SK-N-SH treated with all-trans-retinoic acid at 6 μM for 48 hours (cell line): ENCODE data around the gene RFC5.

Experiments used
- ATAC-seq: fragments of 200-7000 bp; cut with Tn5 transposase; 3 replicates; pipeline ENCODE4 v1.9.1; 2020; ENCODE audit warnings: mild to moderate bottlenecking, moderate library complexity
- ARNTL ChIP-seq: fragments of 450-650 bp; formaldehyde crosslinking; IDR thresholded peaks from 2 replicates; pipeline ENCODE4 v1.5.0; 2020; ENCODE audit warnings: low read depth, mild to moderate bottlenecking, moderate library complexity, borderline replicate concordance
- BACH2 ChIP-seq: fragments of 250-450 bp; sonication (Bioruptor Pico); IDR thresholded peaks from 2 replicates; pipeline ENCODE4 v1.9.0; 2021; ENCODE audit warnings: mild to moderate bottlenecking, borderline replicate concordance
- CREB5 ChIP-seq: fragments of 250-450 bp; sonication (Bioruptor Pico); IDR thresholded peaks from 2 replicates; pipeline ENCODE4 v1.5.1; 2020; ENCODE audit warnings: low read depth, mild to moderate bottlenecking, moderate library complexity
- CSDC2 ChIP-seq: fragments of 250-450 bp; sonication (Bioruptor Pico); IDR thresholded peaks from 2 replicates; pipeline ENCODE4 v1.5.0; 2020; ENCODE audit warnings: mild to moderate bottlenecking, moderate library complexity
- CSRNP3 ChIP-seq: fragments of 250-450 bp; sonication (Bioruptor Pico); IDR thresholded peaks from 2 replicates; pipeline ENCODE4 v1.5.1; 2021; ENCODE audit warnings: mild to moderate bottlenecking, moderate library complexity
- ESRRG ChIP-seq: fragments of 250-450 bp; sonication (Bioruptor Pico); IDR thresholded peaks from 2 replicates; pipeline ENCODE4 v1.6.1; 2021; ENCODE audit warnings: mild to moderate bottlenecking
- GLIS3 ChIP-seq: fragments of 250-450 bp; sonication (Bioruptor Pico); IDR thresholded peaks from 2 replicates; pipeline ENCODE4 v1.5.0; 2020; ENCODE audit warnings: mild to moderate bottlenecking, moderate library complexity
- ISL1 ChIP-seq: fragments of 250-450 bp; sonication (Bioruptor Pico); IDR thresholded peaks from 2 replicates; pipeline ENCODE4 v2.1.2; 2022; ENCODE audit warnings: mild to moderate bottlenecking, moderate library complexity
- OSR1 ChIP-seq: fragments of 250-450 bp; sonication (Bioruptor Pico); IDR thresholded peaks from 2 replicates; pipeline ENCODE4 v1.8.0; 2022; ENCODE audit warnings: moderate library complexity, mild to moderate bottlenecking, inconsistent platforms
- PATZ1 ChIP-seq: fragments of 250-450 bp; sonication (Bioruptor Pico); IDR thresholded peaks from 2 replicates; pipeline ENCODE4 v1.8.0; 2020; ENCODE audit warnings: mild to moderate bottlenecking, moderate library complexity, borderline replicate concordance
- PPARA ChIP-seq: fragments of 250-450 bp; sonication (Bioruptor Pico); IDR thresholded peaks from 2 replicates; pipeline ENCODE4 v1.5.0; 2020; ENCODE audit warnings: mild to moderate bottlenecking, borderline replicate concordance
- RARB ChIP-seq: fragments of 250-450 bp; sonication (Bioruptor Pico); IDR thresholded peaks from 2 replicates; pipeline ENCODE4 v1.8.0; 2021; ENCODE audit warnings: mild to moderate bottlenecking, moderate library complexity
- SNAI2 ChIP-seq: fragments of 250-450 bp; sonication (Bioruptor Pico); IDR thresholded peaks from 2 replicates; pipeline ENCODE4 v1.5.0; 2020; ENCODE audit warnings: mild to moderate bottlenecking, moderate library complexity
- TCF4 ChIP-seq: fragments of 250-450 bp; sonication (Bioruptor Pico); IDR thresholded peaks from 2 replicates; pipeline ENCODE4 v1.8.0; 2021; ENCODE audit warnings: mild to moderate bottlenecking, moderate library complexity, borderline replicate concordance
- TOX ChIP-seq: fragments of 250-450 bp; sonication (Bioruptor Pico); IDR thresholded peaks from 2 replicates; pipeline ENCODE4 v1.8.0; 2021; ENCODE audit warnings: mild to moderate bottlenecking, moderate library complexity, borderline replicate concordance
- TSHZ2 ChIP-seq: fragments of 250-450 bp; sonication (Bioruptor Pico); IDR thresholded peaks from 2 replicates; pipeline ENCODE4 v1.5.0; 2020; ENCODE audit warnings: mild to moderate bottlenecking, moderate library complexity
- ZC3H10 ChIP-seq: fragments of 250-450 bp; sonication (Bioruptor Pico); IDR thresholded peaks from 2 replicates; pipeline ENCODE4 v1.5.1; 2021; ENCODE audit warnings: mild to moderate bottlenecking, moderate library complexity
- ZFP3 ChIP-seq: fragments of 250-450 bp; sonication (Bioruptor Pico); IDR thresholded peaks from 2 replicates; pipeline ENCODE4 v1.5.0; 2020; ENCODE audit warnings: mild to moderate bottlenecking, moderate library complexity
- ZFP30 ChIP-seq: fragments of 450-650 bp; formaldehyde crosslinking; IDR thresholded peaks from 2 replicates; pipeline ENCODE4 v1.5.0; 2022; ENCODE audit warnings: mild to moderate bottlenecking, moderate library complexity
- ZNF565 ChIP-seq: fragments of 450-650 bp; formaldehyde crosslinking; conservative IDR thresholded peaks from 2 replicates; pipeline ENCODE4 v1.5.0; 2020; ENCODE audit warnings: low read depth, mild to moderate bottlenecking, moderate library complexity
- ZNF70 ChIP-seq: fragments of 450-650 bp; formaldehyde crosslinking; IDR thresholded peaks from 2 replicates; pipeline ENCODE4 v1.5.0; 2020; ENCODE audit warnings: mild to moderate bottlenecking, moderate library complexity
- ZNF8 ChIP-seq: fragments of 450-650 bp; formaldehyde crosslinking; IDR thresholded peaks from 2 replicates; pipeline ENCODE4 v1.5.0; 2020; ENCODE audit warnings: mild to moderate bottlenecking, moderate library complexity

RFC5 gene

GRCh38 chr12:118038137-118038536, 21.6 kb downstream of the RFC5 start:
- ATAC-seq = no peak
- TF ChIP-seq CSDC2 (CRISPR knock-in tag) (no peak), ZC3H10 (CRISPR knock-in tag) (no peak), ESRRG (CRISPR knock-in tag) (no peak), PATZ1 (CRISPR knock-in tag) (no peak), TCF4 (no peak), TSHZ2 (no peak), GLIS3 (CRISPR knock-in tag) (no peak), ZNF565 (CRISPR knock-in tag) (no peak), ZFP30 (no peak), SNAI2 (CRISPR knock-in tag) (no peak), OSR1 (no peak), TOX (CRISPR knock-in tag) (no peak), CREB5 (no peak), ISL1 (CRISPR knock-in tag) (no peak), ZNF8 (CRISPR knock-in tag) (no peak), RARB (CRISPR knock-in tag) (no peak), BACH2 (CRISPR knock-in tag) (no peak), CSRNP3 (CRISPR knock-in tag) (no peak)

GRCh38 chr12:118042091-118042490, 25.6 kb downstream of the RFC5 start:
- TF ChIP-seq BACH2 (CRISPR knock-in tag) (no peak), ZFP30 (no peak), ISL1 (CRISPR knock-in tag) (no peak), CSRNP3 (CRISPR knock-in tag) (no peak), TCF4 (no peak), PPARA (CRISPR knock-in tag) (no peak), TOX (CRISPR knock-in tag) (no peak), ARNTL (CRISPR knock-in tag) (no peak), ZFP3 (CRISPR knock-in tag) (no peak), ZC3H10 (CRISPR knock-in tag) (no peak)
- ATAC-seq = no peak

GRCh38 chr12:118044075-118044474, 27.6 kb downstream of the RFC5 start:
- TF ChIP-seq OSR1 (no peak), ZFP30 (no peak), ZNF8 (CRISPR knock-in tag) (no peak), GLIS3 (CRISPR knock-in tag) (no peak), ZNF70 (CRISPR knock-in tag) (no peak), ISL1 (CRISPR knock-in tag) (no peak), CSRNP3 (CRISPR knock-in tag) (no peak)
- ATAC-seq = no peak
